CD4-positive, alpha-beta T cell treated with Interleukin-1 beta for 1 hour (primary cell): ENCODE results near the gene ZNF784.

Source experiments
- DNase-seq, 2 donors: peaks; one replicate each; pipeline ENCODE4 v3.0.0-alpha.2; 2020 to 2022

The ZNF784 gene

GRCh38 chr19:55618426-55618825 is 5.9 kb downstream of the ZNF784 start:
- no peak for DNase-seq

- DNase-seq, result no peak
Measured at GRCh38 chr19:55617426-55617825, 6.9 kb downstream of the ZNF784 start.

DNA sequence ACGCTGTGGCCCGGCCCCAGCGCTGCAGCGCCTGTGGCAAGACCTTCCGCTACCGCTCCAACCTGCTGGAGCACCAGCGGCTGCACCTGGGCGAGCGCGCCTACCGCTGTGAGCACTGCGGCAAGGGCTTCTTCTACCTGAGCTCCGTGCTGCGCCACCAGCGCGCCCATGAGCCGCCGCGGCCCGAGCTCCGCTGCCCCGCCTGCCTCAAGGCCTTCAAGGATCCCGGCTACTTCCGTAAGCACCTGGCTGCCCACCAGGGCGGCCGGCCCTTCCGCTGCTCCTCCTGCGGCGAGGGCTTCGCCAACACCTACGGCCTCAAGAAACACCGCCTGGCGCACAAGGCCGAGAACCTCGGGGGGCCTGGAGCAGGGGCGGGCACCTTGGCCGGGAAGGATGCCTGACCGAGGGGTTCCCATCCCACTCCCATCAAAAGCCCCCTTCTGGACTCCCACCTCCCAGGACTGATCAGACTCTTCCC is 7.9 kb downstream of the ZNF784 start:
- no peak for DNase-seq

DNA sequence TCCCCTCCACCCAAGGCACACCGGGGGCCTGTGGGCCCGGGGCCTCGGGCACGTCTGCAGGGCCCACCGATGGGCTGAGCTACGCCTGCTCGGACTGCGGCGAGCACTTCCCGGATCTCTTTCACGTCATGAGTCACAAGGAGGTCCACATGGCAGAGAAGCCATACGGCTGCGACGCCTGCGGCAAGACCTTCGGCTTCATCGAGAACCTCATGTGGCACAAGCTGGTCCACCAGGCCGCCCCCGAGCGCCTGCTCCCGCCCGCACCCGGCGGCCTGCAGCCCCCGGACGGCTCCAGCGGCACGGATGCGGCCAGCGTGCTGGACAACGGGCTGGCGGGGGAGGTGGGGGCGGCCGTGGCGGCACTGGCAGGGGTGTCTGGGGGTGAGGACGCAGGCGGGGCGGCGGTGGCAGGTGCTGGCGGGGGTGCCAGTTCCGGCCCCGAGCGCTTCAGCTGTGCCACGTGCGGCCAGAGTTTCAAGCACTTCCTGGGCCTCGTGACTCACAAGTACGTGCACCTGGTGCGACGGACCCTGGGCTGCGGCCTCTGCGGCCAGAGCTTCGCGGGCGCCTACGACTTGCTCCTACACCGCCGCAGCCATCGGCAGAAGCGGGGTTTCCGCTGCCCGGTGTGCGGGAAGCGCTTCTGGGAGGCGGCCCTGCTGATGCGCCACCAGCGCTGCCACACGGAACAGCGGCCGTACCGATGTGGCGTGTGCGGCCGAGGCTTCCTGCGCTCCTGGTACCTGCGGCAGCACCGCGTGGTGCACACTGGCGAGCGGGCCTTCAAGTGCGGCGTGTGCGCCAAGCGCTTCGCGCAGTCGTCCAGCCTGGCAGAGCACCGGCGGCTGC is 8.6 kb downstream of the ZNF784 start:
- DNase-seq, result no peak

DNA sequence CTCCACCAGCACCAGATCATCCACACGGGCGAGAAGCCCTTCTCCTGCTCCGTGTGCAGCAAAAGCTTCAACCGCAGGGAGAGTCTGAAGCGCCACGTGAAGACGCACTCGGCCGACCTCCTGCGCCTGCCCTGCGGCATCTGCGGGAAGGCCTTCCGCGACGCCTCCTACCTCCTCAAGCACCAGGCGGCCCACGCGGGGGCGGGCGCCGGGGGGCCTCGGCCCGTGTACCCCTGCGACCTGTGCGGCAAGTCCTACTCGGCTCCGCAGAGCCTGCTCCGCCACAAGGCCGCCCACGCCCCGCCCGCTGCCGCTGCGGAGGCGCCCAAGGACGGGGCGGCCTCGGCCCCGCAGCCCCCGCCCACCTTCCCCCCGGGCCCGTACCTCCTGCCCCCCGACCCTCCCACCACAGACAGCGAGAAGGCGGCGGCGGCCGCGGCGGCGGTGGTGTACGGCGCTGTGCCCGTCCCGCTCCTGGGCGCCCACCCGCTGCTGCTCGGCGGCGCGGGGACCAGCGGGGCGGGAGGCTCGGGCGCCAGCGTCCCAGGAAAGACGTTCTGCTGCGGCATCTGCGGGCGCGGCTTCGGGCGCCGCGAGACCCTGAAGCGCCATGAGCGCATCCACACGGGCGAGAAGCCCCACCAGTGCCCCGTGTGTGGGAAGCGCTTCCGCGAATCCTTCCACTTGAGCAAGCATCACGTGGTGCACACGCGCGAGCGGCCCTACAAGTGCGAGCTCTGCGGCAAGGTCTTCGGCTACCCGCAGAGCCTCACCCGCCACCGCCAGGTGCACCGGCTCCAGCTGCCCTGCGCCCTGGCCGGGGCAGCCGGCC is 9.4 kb downstream of the ZNF784 start:
- DNase-seq, result no peak

GRCh38 chr19:55613930-55614710 is 10.2 kb downstream of the ZNF784 start:
- no peak for DNase-seq

DNA sequence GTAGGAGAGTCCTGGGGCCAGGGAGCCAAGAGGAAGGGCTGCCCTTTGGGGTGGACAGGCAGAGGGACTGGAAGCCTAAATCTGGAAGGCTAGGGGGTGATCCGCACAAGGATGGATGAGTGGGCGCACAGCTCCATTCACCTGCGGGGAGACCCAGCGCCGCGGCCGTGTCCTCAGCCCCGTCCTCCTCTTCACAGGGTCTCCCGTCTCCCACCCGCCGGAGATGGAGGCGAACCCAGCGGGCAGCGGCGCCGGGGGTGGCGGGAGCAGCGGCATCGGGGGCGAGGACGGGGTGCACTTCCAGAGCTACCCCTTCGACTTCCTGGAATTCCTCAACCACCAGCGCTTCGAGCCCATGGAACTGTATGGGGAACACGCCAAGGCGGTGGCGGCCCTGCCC is 11.0 kb downstream of the ZNF784 start:
- no peak for DNase-seq

- DNase-seq, result no peak
Measured at GRCh38 chr19:55611983-55612645, 12.3 kb downstream of the ZNF784 start.

DNA sequence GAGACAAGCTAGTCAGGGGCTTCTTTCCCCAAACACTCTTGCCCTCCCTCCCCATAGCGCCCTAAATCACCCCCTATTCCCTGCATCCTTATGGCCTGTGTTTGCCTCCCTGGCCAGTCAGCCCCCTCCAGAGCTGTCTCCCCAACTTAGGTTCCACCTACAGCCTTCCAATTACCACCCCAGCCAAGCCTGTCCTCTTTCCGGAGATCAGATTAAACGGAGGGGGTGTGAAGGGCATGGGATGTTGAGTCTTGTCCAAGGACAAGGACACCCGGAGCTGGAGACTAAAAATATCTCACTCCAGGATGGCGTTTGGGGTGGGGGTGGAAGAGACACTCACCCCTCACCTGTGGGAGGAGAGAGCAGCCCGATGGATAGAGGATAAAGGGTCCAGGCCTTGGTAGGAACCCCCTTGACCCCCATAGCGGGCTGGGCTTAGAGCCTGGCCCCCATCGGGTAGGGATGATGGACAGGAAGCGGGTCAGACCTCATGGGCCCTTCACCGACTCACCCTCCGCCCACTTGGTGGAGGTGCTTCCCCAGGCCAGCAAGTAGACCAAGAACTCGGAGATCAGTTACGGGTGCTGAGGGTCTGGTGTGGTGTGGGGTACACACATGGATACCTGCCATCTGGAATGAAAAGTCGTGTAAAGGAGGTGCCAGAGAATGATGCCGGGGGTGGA is 12.9 kb downstream of the ZNF784 start:
- DNase-seq, result no peak

DNA sequence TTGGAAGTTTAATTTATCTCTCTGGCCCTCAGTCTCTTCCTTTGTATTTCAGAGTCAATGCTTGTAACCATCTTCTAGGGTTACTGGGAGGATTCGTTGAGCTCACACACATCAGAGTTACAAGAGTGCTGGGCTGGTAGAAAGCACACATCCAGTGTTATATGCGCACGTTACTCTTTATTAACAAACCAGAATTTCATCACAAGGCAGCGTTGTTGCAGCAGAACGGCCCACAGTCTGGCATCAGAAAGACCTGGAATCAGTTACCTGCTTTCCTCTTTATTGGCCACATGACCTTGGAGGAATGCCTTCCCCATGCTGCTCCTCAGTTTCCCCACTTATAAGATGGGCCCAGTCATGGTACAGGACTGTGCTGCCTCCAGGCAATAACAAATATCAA is 15.0 kb downstream of the ZNF784 start:
- no peak for DNase-seq

- DNase-seq, result no peak
Measured at GRCh38 chr19:55606817-55607216, 17.5 kb downstream of the ZNF784 start.

DNA sequence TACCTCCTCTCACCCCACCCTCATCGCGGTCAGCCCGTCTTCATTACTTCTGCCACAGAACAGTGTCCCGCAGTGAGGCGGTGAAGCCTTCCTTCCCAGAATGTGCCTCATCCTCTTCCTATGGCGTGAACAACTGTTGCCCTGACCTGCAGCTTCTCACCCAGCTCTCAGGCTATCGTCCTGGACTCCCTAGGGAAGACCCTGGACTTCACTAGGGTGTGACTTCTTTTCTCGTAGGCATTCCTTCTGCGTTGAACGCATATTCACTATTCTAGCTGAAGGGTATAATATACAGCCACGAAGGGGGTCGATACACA is 17.9 kb downstream of the ZNF784 start:
- no peak for DNase-seq

DNA sequence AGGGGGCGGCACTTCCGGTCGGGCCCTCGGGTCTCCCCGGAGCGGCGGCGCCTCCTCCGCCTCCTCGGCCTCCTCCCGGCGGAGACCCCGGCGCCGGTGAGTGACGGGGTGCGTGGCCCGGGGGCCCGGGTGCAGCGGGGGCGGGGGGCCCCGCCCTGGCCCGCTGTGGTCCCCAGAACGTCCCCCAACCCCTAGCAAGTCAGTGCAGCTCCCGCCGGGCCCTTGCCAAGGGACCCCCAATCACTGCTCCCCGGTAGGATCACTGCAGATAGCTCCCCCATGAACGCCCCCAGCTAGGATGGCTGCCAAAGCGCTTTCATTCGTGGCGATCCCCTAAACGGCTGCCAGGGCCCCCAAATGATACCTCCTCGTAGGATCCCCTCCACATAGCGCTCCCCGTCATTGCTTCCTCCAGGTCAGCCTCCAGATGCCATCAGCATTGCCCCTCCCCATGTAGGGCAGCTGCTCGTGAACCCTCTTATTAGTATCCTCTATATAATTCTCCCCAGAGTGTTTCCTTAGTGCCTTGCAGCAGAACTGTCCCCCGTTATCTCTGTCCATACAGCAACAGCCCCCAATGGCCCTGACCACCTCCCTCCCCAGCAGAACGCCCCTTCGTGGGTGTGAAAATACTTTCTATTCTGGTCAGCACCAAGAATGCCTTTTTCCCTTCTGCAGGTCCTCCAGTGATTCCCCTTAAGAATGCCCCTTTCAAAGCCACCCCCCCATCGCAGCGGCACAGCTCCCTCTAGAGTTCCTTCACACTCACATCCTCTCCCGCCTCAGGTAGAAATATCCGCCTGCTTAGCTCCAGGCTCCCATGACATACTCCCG is 18.5 kb downstream of the ZNF784 start, which contains the start of gene ZNF865:
TSS of gene ZNF865 (plus strand) at position 11 of the 834 bp plus-strand sequence. CDS start 7,972 bp downstream, outside the sequence.
- DNase-seq, result peak; percentile 69 to 70

GRCh38 chr19:55605207-55605636 is 19.1 kb downstream of the ZNF784 start:
- peak; percentile 98 for DNase-seq

GRCh38 chr19:55603581-55604292 is 20.6 kb downstream of the ZNF784 start:
- no peak for DNase-seq

DNA sequence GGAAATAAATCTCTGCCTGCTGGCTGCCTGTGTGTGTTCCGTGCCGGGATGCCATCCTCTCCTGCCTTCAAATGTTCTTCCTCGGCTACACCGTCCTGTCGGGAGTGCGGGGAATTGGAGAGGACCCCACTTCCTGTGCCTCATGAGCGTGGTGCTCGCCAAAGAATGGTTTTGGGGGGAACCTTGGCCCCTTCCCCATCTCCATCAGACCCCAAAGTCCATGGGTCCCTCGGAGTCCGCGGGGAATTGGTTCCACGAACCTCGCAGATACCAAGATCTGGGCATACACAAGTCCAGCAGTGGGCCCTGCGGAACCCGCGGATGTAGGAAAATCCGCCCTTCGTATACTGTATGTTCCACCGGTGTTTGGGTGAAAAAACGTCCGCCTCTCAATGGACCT is 21.3 kb downstream of the ZNF784 start:
- DNase-seq, result no peak

GRCh38 chr19:55602104-55603001 is 22.0 kb downstream of the ZNF784 start:
- no peak for DNase-seq

- no peak for DNase-seq
Measured at GRCh38 chr19:55601084-55601483, 23.3 kb downstream of the ZNF784 start.

- DNase-seq, result no peak
Measured at GRCh38 chr19:55600662-55601028, 23.7 kb downstream of the ZNF784 start.
